ENCODE measurements around the gene RBM28. TPM values are rescaled to one million over a fixed set of nuclear protein-coding genes. Genes with fewer than 3 reads are reported as not detected.

RBM28 gene
- total RNA-seq, 1 experiment from 2014 or later, result 70.0 TPM

- H2AFZ ChIP-seq (ENCODE audit: low read length), result no peak overlapping the region
- H3K79me2 ChIP-seq (ENCODE audit: insufficient read depth, low read length), result no peaks in the 10 kb centered on the region
- no peak overlapping the region for H3T11ph ChIP-seq (ENCODE audit: low read length)
- Mint-ChIP-seq H3K9me3 (no peaks in the 10 kb centered on the region), H3K4me3 (no peak overlapping the region), H3K27me3 (ENCODE audit: low read depth) (no peaks in the 10 kb centered on the region), H3K27ac (no peak overlapping the region), H3K36me3 (ENCODE audit: insufficient read depth in 1 of 3, low read depth in 3 of 3) (peaks cover 48 to 90% (median 88%) of the 10 kb centered on the region in 3 experiments; a peak in 6 of 7 replicates), H3K4me1 (no peaks in the 10 kb centered on the region)
- H2BK20ac ChIP-seq (ENCODE audit: low read depth, low read length, poor library complexity, severe bottlenecking), result no peak overlapping the region
- no peak overlapping the region for H3K4me2 ChIP-seq (ENCODE audit: insufficient read depth, insufficient read length, low read length)
- no peaks in the 10 kb centered on the region for H4K20me1 ChIP-seq (ENCODE audit: control insufficient read depth, insufficient read depth, insufficient read length)
- no peak overlapping the region for H2AK5ac ChIP-seq (ENCODE audit: insufficient read length, low read length)
- no peak for TF ChIP-seq CTCF (conservative IDR thresholded peaks at IDR 0.05)
- no peak for DNase-seq
- no peaks in the 10 kb centered on the region for H3K23me2 ChIP-seq (ENCODE audit: insufficient read length, low read depth, low read length, poor library complexity, severe bottlenecking)
- no peak overlapping the region for H3K23ac ChIP-seq (ENCODE audit: insufficient read length, low read depth, low read length)
- H3K4ac ChIP-seq (ENCODE audit: low read depth, low read length), result no peak overlapping the region
- no peak overlapping the region for H4K91ac ChIP-seq (ENCODE audit: insufficient read length, low read depth, low read length)
- H3K18ac ChIP-seq (ENCODE audit: insufficient read length, low read depth, low read length), result no peak overlapping the region
- no peaks in the 10 kb centered on the region for H3K9me3 ChIP-seq (ENCODE audit: control insufficient read depth, low read depth, low read length)
- no peaks in the 10 kb centered on the region for H3K4me1 ChIP-seq (ENCODE audit: insufficient read depth, low read length)
- no peak overlapping the region for H4K5ac ChIP-seq (ENCODE audit: insufficient read length, low read depth, low read length)
- H3K27me3 ChIP-seq (ENCODE audit: insufficient read depth, low read length), result no peaks in the 10 kb centered on the region
- H3K14ac ChIP-seq (ENCODE audit: insufficient read depth, low read length), result no peak overlapping the region
- H3K27ac ChIP-seq (ENCODE audit: insufficient read length, low read depth, low read length), result no peak overlapping the region
- no peak overlapping the region for H2BK5ac ChIP-seq (ENCODE audit: insufficient read length, low read length)
- no CpG with 5 or more reads among the region's 3 CpGs for WGBS (ENCODE audit: extremely low coverage, insufficient read length, low lambda C conversion rate)
- no peak overlapping the region for H2BK15ac ChIP-seq (ENCODE audit: low read depth, low read length)
- H3K56ac ChIP-seq (ENCODE audit: insufficient read length, low read depth, low read length), result no peak overlapping the region
- H3K9ac ChIP-seq (ENCODE audit: extremely low read depth, insufficient read length, low read length), result no peak overlapping the region
- no peak overlapping the region for H2BK12ac ChIP-seq (ENCODE audit: insufficient read length, low read depth, low read length)
- H4K8ac ChIP-seq (replicated peaks; ENCODE audit: insufficient read length, low read depth, low read length), result no peak overlapping the region
- no peak overlapping the region for H2BK120ac ChIP-seq (ENCODE audit: low read depth, low read length, poor library complexity, severe bottlenecking)
- H3K79me1 ChIP-seq (ENCODE audit: insufficient read depth, low read depth, low read length, poor library complexity, severe bottlenecking), result no peaks in the 10 kb centered on the region
Observed at GRCh38 chr7:128311013-128311412, 32.7 kb downstream of the RBM28 start.
